Activated T-cell treated with anti-CD3 and anti-CD28 coated beads, Interleukin-2, amount 50 U/mL, for 1 hour (primary cell): ENCODE results near the gene UST.
"Not testable (repeated sequence)": the region's sequence is repeated elsewhere in the genome, so short reads cannot be mapped to it uniquely, and the experiment has no call there.

ENCODE experiments used
- DNase-seq: peaks from one replicate; pipeline ENCODE4 v3.0.0-alpha.2; 2020

UST gene

GRCh38 chr6:149098700-149099276 lies 352.0 kb downstream of the UST start:
- DNase-seq: no peak

GRCh38 chr6:149102324-149102723 lies 355.5 kb downstream of the UST start:
- no peak for DNase-seq

- DNase-seq: not testable (repeated sequence)
Observed at GRCh38 chr6:149103950-149104349, 357.1 kb downstream of the UST start.

- DNase-seq: no peak
Observed at GRCh38 chr6:149107520-149107919, 360.7 kb downstream of the UST start.

GRCh38 chr6:149108038-149108748 lies 361.4 kb downstream of the UST start:
- DNase-seq: no peak

GRCh38 chr6:149108749-149109100 lies 361.9 kb downstream of the UST start:
- DNase-seq: no peak

GRCh38 chr6:149109397-149110070 lies 362.7 kb downstream of the UST start:
- no peak for DNase-seq

- no peak for DNase-seq
Observed at GRCh38 chr6:149111556-149112115, 364.8 kb downstream of the UST start.

GRCh38 chr6:149112976-149113375 lies 366.1 kb downstream of the UST start:
- no peak for DNase-seq

GRCh38 chr6:149114167-149114566 lies 367.3 kb downstream of the UST start:
- no peak for DNase-seq

GRCh38 chr6:149118737-149119653 lies 372.2 kb downstream of the UST start:
- no peak for DNase-seq

- no peak for DNase-seq
Observed at GRCh38 chr6:149122850-149123821, 376.3 kb downstream of the UST start.

- DNase-seq: no peak
Observed at GRCh38 chr6:149125309-149125708, 378.5 kb downstream of the UST start.
